Ishikawa (cell line): ENCODE measurements around the gene PCDHGB1.

ENCODE experiments used
- CEBPB ChIP-seq: IDR thresholded peaks from 2 replicates; pipeline ENCODE4 v1.6.1; 2012
- CREB1 ChIP-seq: IDR thresholded peaks from 2 replicates; pipeline ENCODE4 v1.6.1; 2012; ENCODE audit warnings: low read depth
- EGR1 ChIP-seq: IDR thresholded peaks from 2 replicates; pipeline ENCODE4 v1.6.1; 2012
- EP300 ChIP-seq: IDR thresholded peaks from 2 replicates; pipeline ENCODE4 v1.6.1; 2012; ENCODE audit warnings: borderline replicate concordance
- FOXM1 ChIP-seq: IDR thresholded peaks from 2 replicates; pipeline ENCODE4 v1.6.1; 2012; ENCODE audit warnings: low read depth, borderline replicate concordance
- MAX ChIP-seq: IDR thresholded peaks from 2 replicates; pipeline ENCODE4 v1.6.1; 2012
- NFIC ChIP-seq: IDR thresholded peaks from 2 replicates; pipeline ENCODE4 v1.6.1; 2012
- RAD21 ChIP-seq: IDR thresholded peaks from 2 replicates; pipeline ENCODE4 v1.6.1; 2012; ENCODE audit warnings: low read depth
- REST ChIP-seq: IDR thresholded peaks from 2 replicates; pipeline ENCODE4 v1.6.1; 2012; ENCODE audit warnings: low read depth, mild to moderate bottlenecking
- TAF1 ChIP-seq: IDR thresholded peaks from 2 replicates; pipeline ENCODE4 v1.6.1; 2012; ENCODE audit warnings: low read depth, mild to moderate bottlenecking
- TCF12 ChIP-seq: IDR thresholded peaks from 2 replicates; pipeline ENCODE4 v1.6.1; 2012; ENCODE audit warnings: low read depth
- TEAD4 ChIP-seq: IDR thresholded peaks from 2 replicates; pipeline ENCODE4 v1.6.1; 2012
- USF1 ChIP-seq: IDR thresholded peaks from 2 replicates; pipeline ENCODE4 v1.6.1; 2012
- YY1 ChIP-seq: IDR thresholded peaks from 2 replicates; pipeline ENCODE4 v1.6.1; 2012; ENCODE audit warnings: low read depth
- ZBTB7A ChIP-seq: IDR thresholded peaks from 2 replicates; pipeline ENCODE4 v1.6.1; 2012; ENCODE audit warnings: low read depth

Gene PCDHGB1

GRCh38 chr5:141319699-141320098, 30.2 kb upstream of the PCDHGB1 start:
- TF ChIP-seq ZBTB7A: no peak
- no peak for TF ChIP-seq RAD21
- no peak for TF ChIP-seq CEBPB
- no peak for TF ChIP-seq EP300

GRCh38 chr5:141320225-141321169, 29.4 kb upstream of the PCDHGB1 start, which contains the start of gene TAF7:
TAF7 (minus strand) TSS chr5:141320784; CDS start chr5:141320044, 740 bp downstream.
- TF ChIP-seq TAF1 (peak; percentile 91), TEAD4 (no peak), ZBTB7A (no peak), FOXM1 (no peak), NFIC (peak; percentile 14; the same call in 1 of the 2 replicates), REST (no peak), RAD21 (peak; percentile 45), CREB1 (no peak), YY1 (peak; percentile 89), CEBPB (0 out of 2 replicates have a peak, but pooled peaks have one; percentile 2), TCF12 (peak; percentile 38), MAX (peak; percentile 72), EP300 (no peak), USF1 (no peak), EGR1 (no peak)

GRCh38 chr5:141322261-141322660, 27.6 kb upstream of the PCDHGB1 start:
- TF ChIP-seq ZBTB7A: no peak
- TF ChIP-seq YY1: no peak
- TF ChIP-seq TEAD4: no peak
- TF ChIP-seq FOXM1: no peak
- TF ChIP-seq EP300: no peak
- TF ChIP-seq EGR1: no peak
- TF ChIP-seq REST: no peak
- TF ChIP-seq TCF12: no peak

GRCh38 chr5:141326088-141326854, 23.6 kb upstream of the PCDHGB1 start:
- peak; percentile 28; the same call in 1 of the 2 replicates for TF ChIP-seq RAD21
- TF ChIP-seq MAX: no peak

- TF ChIP-seq EGR1: no peak
Measured at GRCh38 chr5:141328231-141328630, 21.7 kb upstream of the PCDHGB1 start.

- TF ChIP-seq TCF12: no peak
- TF ChIP-seq RAD21: peak; percentile 46
- TF ChIP-seq CREB1: no peak
Measured at GRCh38 chr5:141330299-141331080, 19.4 kb upstream of the PCDHGB1 start, which contains the start of gene PCDHGA1. PCDHGA1 (plus strand) TSS chr5:141330514.
